Activated CD8-positive, alpha-beta memory T cell treated with anti-CD3 and anti-CD28 coated beads for 24 hours (primary cell): Measurements from ENCODE around the gene GAA.
A peak's percentile ranks its signal among the peaks of the same experiment; 100 is the strongest.

ENCODE experiments used
- DNase-seq: peaks from one replicate; pipeline ENCODE4 v3.0.0-alpha.2; 2020

Gene GAA

GRCh38 chr17:80104956-80105375 is 3.6 kb downstream of the GAA start:
- DNase-seq, result no peak

- no peak for DNase-seq
These were observed 4.4 kb downstream of the GAA start for GRCh38 chr17:80105762-80106161.

- no peak for DNase-seq
These were observed 4.8 kb downstream of the GAA start for GRCh38 chr17:80106176-80106575.

- DNase-seq, result no peak
These were observed 5.4 kb downstream of the GAA start for GRCh38 chr17:80106751-80107150.

- DNase-seq, result no peak
These were observed 6.0 kb downstream of the GAA start for GRCh38 chr17:80107231-80108021.

GRCh38 chr17:80108036-80108971 is 6.9 kb downstream of the GAA start:
- no peak for DNase-seq

- no peak for DNase-seq
These were observed 7.8 kb downstream of the GAA start for GRCh38 chr17:80109066-80109660.

- DNase-seq, result no peak
These were observed 8.5 kb downstream of the GAA start for GRCh38 chr17:80109713-80110446.

GRCh38 chr17:80110447-80110812 is 9.0 kb downstream of the GAA start:
- DNase-seq, result no peak

- DNase-seq, result peak; percentile 38
These were observed 9.7 kb downstream of the GAA start for GRCh38 chr17:80110927-80111701.

- DNase-seq, result no peak
These were observed 10.5 kb downstream of the GAA start for GRCh38 chr17:80111702-80112470.

- peak; percentile 42 for DNase-seq
These were observed 11.2 kb downstream of the GAA start for GRCh38 chr17:80112471-80113032.

- DNase-seq, result peak; percentile 43
These were observed 11.7 kb downstream of the GAA start for GRCh38 chr17:80113033-80113484.

GRCh38 chr17:80114758-80115157 is 13.4 kb downstream of the GAA start:
- peak; percentile 30 for DNase-seq

GRCh38 chr17:80115159-80115558 is 13.8 kb downstream of the GAA start:
- DNase-seq, result no peak

- peak; percentile 21 for DNase-seq
These were observed 15.0 kb downstream of the GAA start for GRCh38 chr17:80116276-80116920.

- no peak for DNase-seq
These were observed 15.6 kb downstream of the GAA start for GRCh38 chr17:80116921-80117380.

- no peak for DNase-seq
These were observed 16.4 kb downstream of the GAA start for GRCh38 chr17:80117491-80118401.
